NCI-H1694 (cell line): Measurements from ENCODE around the gene APPL2.

ENCODE experiments used
- DNase-seq: peaks from one replicate; lab custom pipeline; 2025; lab: John Stamatoyannopoulos, UW

APPL2 gene

GRCh38 chr12:105222726-105223351 lies 13.1 kb downstream of the APPL2 start:
- no peak for DNase-seq

GRCh38 chr12:105222284-105222655 lies 13.7 kb downstream of the APPL2 start:
- no peak for DNase-seq

- no peak for DNase-seq
Measured at GRCh38 chr12:105221583-105222283, 14.2 kb downstream of the APPL2 start.

- DNase-seq = no peak
Measured at GRCh38 chr12:105220929-105221290, 15.1 kb downstream of the APPL2 start.

GRCh38 chr12:105220150-105220928 lies 15.6 kb downstream of the APPL2 start:
- DNase-seq = no peak

GRCh38 chr12:105219261-105220028 lies 16.5 kb downstream of the APPL2 start:
- DNase-seq = no peak

- peak; percentile 11 for DNase-seq
Measured at GRCh38 chr12:105218434-105218833, 17.5 kb downstream of the APPL2 start.

GRCh38 chr12:105214670-105215375 lies 21.2 kb downstream of the APPL2 start:
- DNase-seq = no peak

- DNase-seq = no peak
Measured at GRCh38 chr12:105214148-105214547, 21.8 kb downstream of the APPL2 start.

GRCh38 chr12:105212438-105212837 lies 23.5 kb downstream of the APPL2 start:
- no peak for DNase-seq

- no peak for DNase-seq
Measured at GRCh38 chr12:105209091-105209490, 26.9 kb downstream of the APPL2 start.

GRCh38 chr12:105206686-105207374 lies 29.1 kb downstream of the APPL2 start:
- DNase-seq = no peak

- DNase-seq = no peak
Measured at GRCh38 chr12:105205322-105206048, 30.5 kb downstream of the APPL2 start.

- DNase-seq = no peak
Measured at GRCh38 chr12:105204916-105205315, 31.1 kb downstream of the APPL2 start.

- DNase-seq = no peak
Measured at GRCh38 chr12:105204127-105204526, 31.8 kb downstream of the APPL2 start.

GRCh38 chr12:105202202-105202601 lies 33.8 kb downstream of the APPL2 start:
- no peak for DNase-seq

GRCh38 chr12:105201299-105201698 lies 34.7 kb downstream of the APPL2 start:
- DNase-seq = no peak

- DNase-seq = no peak
Measured at GRCh38 chr12:105200385-105200784, 35.6 kb downstream of the APPL2 start.

- no peak for DNase-seq
Measured at GRCh38 chr12:105198961-105199360, 37.0 kb downstream of the APPL2 start.

GRCh38 chr12:105196090-105196489 lies 39.9 kb downstream of the APPL2 start:
- no peak for DNase-seq
